Prostate gland (tissue), 2 donors: Measurements from ENCODE around the gene EPB41L4A. TPM values are rescaled to one million over a fixed set of nuclear protein-coding genes. Genes with fewer than 3 reads are reported as not detected.

Experiments
- DNase-seq: peaks from one replicate; pipeline ENCODE4 v3.0.0-alpha.2; 2019; ENCODE audit warnings: low spot score
- H3K27ac ChIP-seq, 2 donors: fragments of 200-600 bp; sonication (generic); 2 replicates each; pipeline ENCODE4 v1.5.1; 2017 to 2019
- H3K27me3 ChIP-seq: fragments of 200-600 bp; sonication (generic); replicated peaks from 2 replicates; pipeline ENCODE4 v1.5.1; 2019; ENCODE audit not compliant: insufficient read depth
- H3K36me3 ChIP-seq, 2 donors: fragments of 200-600 bp; sonication (generic); 1 replicate in 1 of 2; 2 replicates in 1 of 2; pipeline versions ENCODE4 v1.5.1 to v1.8.1; 2017 to 2019
- H3K4me1 ChIP-seq: fragments of 200-600 bp; sonication (generic); replicated peaks from 2 replicates; pipeline ENCODE4 v1.5.1; 2019
- H3K4me3 ChIP-seq, 2 donors: fragments of 200-600 bp; sonication (generic); 2 replicates each; pipeline ENCODE4 v1.5.1; 2017 to 2019
- H3K9me3 ChIP-seq: fragments of 200-600 bp; sonication (generic); 2 replicates; pipeline ENCODE4 v1.5.1; 2017
- POLR2A ChIP-seq: fragments of 450-650 bp; IDR thresholded peaks from one replicate; pipeline ENCODE4 v1.6.1; 2016; ENCODE audit warnings: antibody characterized with exemption, mild to moderate bottlenecking
- POLR2AphosphoS5 ChIP-seq: sonication (generic); formaldehyde crosslinking; IDR thresholded peaks from one replicate; pipeline ENCODE4 v1.6.1; 2017; ENCODE audit warnings: antibody characterized with exemption
- WGBS: methylation state at CpG from one replicate; pipeline ENCODE4 v1.1.5; 2018; 5-methylcytosine and 5-hydroxymethylcytosine counted together
- intact Hi-C: fragments of 100-400 bp; cut with DNase I; formaldehyde crosslinking; loops from one replicate; pipeline ENCODE4 v1.14.2; 2022
- total RNA-seq, 2 donors: library from RNA; depleted of rRNA; stranded (reverse); fragments of >200 nt; gene quantifications; one replicate each; pipeline ENCODE4 v1.1.0, GENCODE V29; 2016
- TF ChIP-seq, protein P1 (sequence below), 4 experiments: fragments of 200-600 bp in 2 of 4; fragments of 450-650 bp in 2 of 4; sonication (generic) in 2 of 4; IDR thresholded peaks; 1 replicate in 3 of 4; 2 replicates in 1 of 4; pipeline ENCODE4 v1.5.1; 2016 to 2019; ENCODE audit warnings: antibody characterized with exemption in 4 of 4, mild to moderate bottlenecking in 2 of 4, moderate library complexity in 2 of 4

Gene EPB41L4A
- total RNA-seq, 2 donors from 2014 or later = 23.0 to 37.5 TPM

DNA sequence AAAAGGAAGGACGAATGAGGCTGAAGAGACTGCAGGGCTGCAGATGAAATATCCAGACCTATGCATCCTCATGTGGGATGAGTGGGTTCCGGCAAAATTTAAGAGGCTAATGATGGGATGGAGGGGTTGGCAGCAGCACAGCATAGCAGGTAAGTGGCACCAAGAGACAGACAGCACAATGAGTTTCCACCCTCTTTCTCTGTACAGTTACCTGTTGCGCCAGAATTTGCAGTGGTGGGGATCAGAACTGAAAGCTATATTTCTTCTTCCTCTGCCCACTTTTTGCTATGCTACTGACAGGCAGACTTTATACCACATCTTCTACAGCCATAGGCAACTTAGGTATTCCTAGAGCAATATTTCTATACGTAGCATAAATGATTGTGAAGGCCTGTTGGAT lies 227.0 kb downstream of the EPB41L4A start:
- Histone ChIP-seq H3K27me3 (no peaks in the 10 kb centered on the region), H3K36me3 (no peaks in the 10 kb centered on the region), H3K9me3 (no peaks in the 10 kb centered on the region), H3K27ac (no peak overlapping the region), H3K4me1 (no peaks in the 10 kb centered on the region), H3K4me3 (no peak overlapping the region)
- intact Hi-C loops = no loop called here
- TF ChIP-seq, protein P1, sequence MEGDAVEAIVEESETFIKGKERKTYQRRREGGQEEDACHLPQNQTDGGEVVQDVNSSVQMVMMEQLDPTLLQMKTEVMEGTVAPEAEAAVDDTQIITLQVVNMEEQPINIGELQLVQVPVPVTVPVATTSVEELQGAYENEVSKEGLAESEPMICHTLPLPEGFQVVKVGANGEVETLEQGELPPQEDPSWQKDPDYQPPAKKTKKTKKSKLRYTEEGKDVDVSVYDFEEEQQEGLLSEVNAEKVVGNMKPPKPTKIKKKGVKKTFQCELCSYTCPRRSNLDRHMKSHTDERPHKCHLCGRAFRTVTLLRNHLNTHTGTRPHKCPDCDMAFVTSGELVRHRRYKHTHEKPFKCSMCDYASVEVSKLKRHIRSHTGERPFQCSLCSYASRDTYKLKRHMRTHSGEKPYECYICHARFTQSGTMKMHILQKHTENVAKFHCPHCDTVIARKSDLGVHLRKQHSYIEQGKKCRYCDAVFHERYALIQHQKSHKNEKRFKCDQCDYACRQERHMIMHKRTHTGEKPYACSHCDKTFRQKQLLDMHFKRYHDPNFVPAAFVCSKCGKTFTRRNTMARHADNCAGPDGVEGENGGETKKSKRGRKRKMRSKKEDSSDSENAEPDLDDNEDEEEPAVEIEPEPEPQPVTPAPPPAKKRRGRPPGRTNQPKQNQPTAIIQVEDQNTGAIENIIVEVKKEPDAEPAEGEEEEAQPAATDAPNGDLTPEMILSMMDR (IDR thresholded peaks at IDR 0.05) = no peak
- no peak for TF ChIP-seq POLR2AphosphoS5
- TF ChIP-seq POLR2A = no peak
- DNase-seq = no peak
- WGBS = 80% methylated on average over 4 of the region's 4 CpGs

DNA sequence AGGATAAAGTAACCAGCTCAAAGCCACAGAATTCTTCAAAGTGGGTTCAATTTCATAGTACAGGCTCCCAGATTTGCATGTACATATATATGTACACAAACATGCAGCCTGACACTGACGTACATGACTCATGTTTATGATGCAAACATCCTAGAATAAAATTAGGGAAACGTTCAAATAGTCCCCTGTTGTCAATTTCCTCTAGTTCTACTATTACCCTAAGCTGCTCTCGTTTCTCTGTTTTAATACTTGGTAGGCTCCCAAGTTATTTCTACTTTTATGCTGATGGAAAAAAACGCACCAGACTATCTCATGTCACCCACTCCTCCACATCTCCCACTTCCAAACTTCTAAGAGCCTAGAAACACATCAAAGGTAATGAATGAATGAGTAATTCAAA lies 229.7 kb downstream of the EPB41L4A start:
- H3K9me3 ChIP-seq = no peaks in the 10 kb centered on the region
- WGBS = 68% methylated on average over 4 of the region's 4 CpGs
- H3K36me3 ChIP-seq = no peaks in the 10 kb centered on the region
- H3K27ac ChIP-seq = no peak overlapping the region
- TF ChIP-seq POLR2A = no peak
- TF ChIP-seq, protein P1 (IDR thresholded peaks at IDR 0.05) = no peak
- DNase-seq = no peak
- intact Hi-C loops = loop anchor here (10.0 kb wide), 1 partner anchor 335 kb away; no protein-coding TSS in a partner anchor
- no peak overlapping the region for H3K4me3 ChIP-seq
- no peaks in the 10 kb centered on the region for H3K27me3 ChIP-seq
- H3K4me1 ChIP-seq = no peaks in the 10 kb centered on the region

DNA sequence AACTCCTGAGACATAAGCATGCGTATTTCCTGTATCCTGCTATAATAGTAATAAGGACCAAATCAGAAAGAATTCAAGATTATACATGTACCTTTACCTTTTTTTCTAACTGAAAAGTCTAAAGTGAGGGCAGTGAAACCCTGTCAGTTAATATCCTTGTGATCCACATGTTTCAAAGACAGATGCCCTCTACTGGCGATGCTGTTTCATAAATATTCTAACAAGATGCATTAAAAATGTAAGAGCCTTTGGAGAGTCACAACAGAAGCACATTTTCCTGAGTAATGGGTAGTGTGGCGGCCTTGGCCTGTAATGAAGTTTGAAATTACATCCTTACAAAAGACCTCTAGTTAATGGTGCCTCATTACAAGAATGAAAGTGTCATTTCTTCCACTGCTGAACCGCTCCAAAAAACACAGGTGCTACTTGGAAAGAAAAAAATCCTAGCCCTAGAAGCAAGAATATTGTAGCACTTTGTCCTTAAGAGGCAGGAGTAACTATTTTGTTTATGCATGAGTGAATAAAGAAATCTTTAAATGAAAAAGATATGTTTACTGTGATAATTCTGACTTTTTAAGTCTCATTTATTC lies 232.6 kb downstream of the EPB41L4A start:
- no peaks in the 10 kb centered on the region for H3K4me1 ChIP-seq
- WGBS = 77% methylated on average over 4 of the region's 4 CpGs
- DNase-seq = no peak
- TF ChIP-seq, protein P1 (IDR thresholded peaks at IDR 0.05) = peak in 2 of 4 experiments; percentile 25 to 27
- TF ChIP-seq POLR2AphosphoS5 = no peak
- intact Hi-C loops = loop anchor here (10.0 kb wide), 1 partner anchor 338 kb away; no protein-coding TSS in a partner anchor
- no peaks in the 10 kb centered on the region for H3K27me3 ChIP-seq
- no peaks in the 10 kb centered on the region for H3K9me3 ChIP-seq
- no peak overlapping the region for H3K4me3 ChIP-seq
- H3K36me3 ChIP-seq = no peaks in the 10 kb centered on the region
- no peak overlapping the region for H3K27ac ChIP-seq

DNA sequence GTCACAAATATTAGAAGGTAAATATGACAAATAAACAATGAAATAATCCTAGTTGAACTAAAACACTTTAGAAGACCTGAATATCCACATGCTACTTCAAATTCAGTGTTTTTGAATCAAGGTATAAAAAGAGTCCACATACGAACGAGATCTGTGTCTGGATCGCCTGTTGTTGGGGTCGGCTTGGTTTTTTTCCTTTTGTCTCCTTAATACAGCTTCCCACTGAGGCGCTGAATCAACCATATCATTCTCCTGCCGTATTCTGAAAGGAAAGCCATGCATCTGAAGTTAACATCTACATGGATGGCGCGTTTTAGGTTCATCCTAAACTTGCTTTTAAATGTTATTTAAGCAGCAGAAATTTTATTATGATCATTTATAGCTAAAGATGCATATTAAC lies 235.2 kb downstream of the EPB41L4A start:
- no peak for DNase-seq
- 93% methylated on average over 8 of the region's 8 CpGs for WGBS
- no peak overlapping the region for H3K27ac ChIP-seq
- intact Hi-C loops = loop anchor here (10.0 kb wide), 1 partner anchor 341 kb away; no protein-coding TSS in a partner anchor
- H3K9me3 ChIP-seq = no peaks in the 10 kb centered on the region
- H3K27me3 ChIP-seq = no peaks in the 10 kb centered on the region
- H3K4me3 ChIP-seq = no peak overlapping the region
- H3K4me1 ChIP-seq = no peaks in the 10 kb centered on the region
- TF ChIP-seq POLR2A (no peak), POLR2AphosphoS5 (no peak)
- TF ChIP-seq, protein P1 (IDR thresholded peaks at IDR 0.05) = no peak
- no peaks in the 10 kb centered on the region for H3K36me3 ChIP-seq

DNA sequence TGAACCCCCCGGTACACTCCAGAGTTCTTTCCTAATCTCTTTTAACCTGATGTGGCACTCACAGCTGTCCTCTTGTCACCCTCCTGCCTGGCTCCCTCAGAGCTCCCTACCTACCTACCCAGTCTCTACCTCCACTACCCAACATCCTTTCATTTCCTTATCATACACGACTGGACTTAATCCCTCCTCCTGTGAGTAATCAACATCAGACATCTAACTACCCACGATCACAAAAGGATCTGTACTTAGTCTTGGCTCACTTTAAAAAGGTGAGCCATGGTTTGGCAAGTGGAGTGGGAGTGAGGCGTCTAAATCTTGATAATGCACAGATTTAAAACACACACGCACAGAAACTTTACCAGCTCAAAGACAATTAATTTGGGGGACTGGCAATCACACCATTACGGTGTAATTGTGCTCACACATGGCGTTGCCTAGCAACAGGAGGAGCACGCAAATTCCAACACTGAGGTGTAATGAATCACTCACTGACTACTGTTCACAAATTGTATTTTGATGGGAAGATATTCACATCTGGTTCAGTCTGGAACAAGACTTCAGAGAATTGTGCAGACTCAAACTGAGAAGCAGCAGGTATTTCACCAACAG lies 235.9 kb downstream of the EPB41L4A start:
- no peak overlapping the region for H3K4me3 ChIP-seq
- no peak for DNase-seq
- intact Hi-C loops = loop anchor here (10.0 kb wide), 1 partner anchor 342 kb away; no protein-coding TSS in a partner anchor
- no peaks in the 10 kb centered on the region for H3K36me3 ChIP-seq
- WGBS = 38% methylated on average over 8 of the region's 8 CpGs
- H3K27ac ChIP-seq = no peak overlapping the region
- TF ChIP-seq POLR2AphosphoS5 (no peak), POLR2A (no peak)
- TF ChIP-seq, protein P1 (IDR thresholded peaks at IDR 0.05) = no peak
- H3K9me3 ChIP-seq = no peaks in the 10 kb centered on the region
- no peaks in the 10 kb centered on the region for H3K27me3 ChIP-seq
- H3K4me1 ChIP-seq = no peaks in the 10 kb centered on the region
